LNCAP (cell line): Measurements from ENCODE around the gene OPALIN.

Source experiments
- CTCF ChIP-seq: fragments of 450-650 bp; IDR thresholded peaks from 2 replicates; pipeline ENCODE4 v1.5.1; 2017; ENCODE audit warnings: mild to moderate bottlenecking

Gene OPALIN

GRCh38 chr10:96358851-96359540 lies at the start of gene OPALIN:
TSS of gene OPALIN (minus strand) at chr10:96359002. CDS start at chr10:96358896, 106 bp downstream.
- TF ChIP-seq CTCF: no peak

GRCh38 chr10:96408201-96408600 lies 49.4 kb upstream of the OPALIN start:
- no peak for TF ChIP-seq CTCF

- TF ChIP-seq CTCF: no peak
Observed at GRCh38 chr10:96407560-96408069, 48.8 kb upstream of the OPALIN start.

- TF ChIP-seq CTCF: no peak
Observed at GRCh38 chr10:96406091-96406490, 47.3 kb upstream of the OPALIN start.

- TF ChIP-seq CTCF: no peak
Observed at GRCh38 chr10:96402417-96403305, 43.9 kb upstream of the OPALIN start.

- no peak for TF ChIP-seq CTCF
Observed at GRCh38 chr10:96401036-96401435, 42.2 kb upstream of the OPALIN start.

GRCh38 chr10:96400465-96400864 lies 41.7 kb upstream of the OPALIN start:
- no peak for TF ChIP-seq CTCF
